Astrocyte (in vitro differentiated cells and primary cell): Measurements from ENCODE around the gene MBLAC1. TPM values are rescaled to one million over a fixed set of nuclear protein-coding genes. Genes with fewer than 3 reads are reported as not detected.

ENCODE experiments used
- DNase-seq: peaks from one replicate; pipeline ENCODE4 v3.0.0-alpha.2; 2010; ENCODE audit warnings: low read depth
- FAIRE-seq: peaks from 2 replicates; lab custom pipeline; 2011; peaks lifted over from hg19 to GRCh38; lab: Jason Lieb, UNC
- H2AFZ ChIP-seq: 2 replicates; pipeline ENCODE4 v1.6.0; 2012; ENCODE audit warnings: low read depth, low read length, inconsistent platforms
- H3K27ac ChIP-seq: 2 replicates; pipeline ENCODE4 v1.5.1; 2011; ENCODE audit warnings: low read depth, low read length, inconsistent platforms
- H3K27me3 ChIP-seq: 2 replicates; pipeline ENCODE4 v1.6.0; 2011; ENCODE audit warnings: low read length, inconsistent platforms; ENCODE audit not compliant: insufficient read depth
- H3K36me3 ChIP-seq: 2 replicates; pipeline ENCODE4 v1.5.1; 2011; ENCODE audit warnings: low read length, inconsistent platforms; ENCODE audit not compliant: insufficient read depth
- H3K4me1 ChIP-seq: 2 replicates; pipeline ENCODE4 v1.5.1; 2011; ENCODE audit warnings: low read length, inconsistent platforms; ENCODE audit not compliant: insufficient read depth
- H3K4me2 ChIP-seq: 2 replicates; pipeline ENCODE4 v1.6.0; 2012; ENCODE audit warnings: low read length, inconsistent platforms
- H3K4me3 ChIP-seq: 2 replicates; pipeline ENCODE4 v1.5.1; 2011; ENCODE audit warnings: low read depth, mild to moderate bottlenecking, low read length, inconsistent platforms; ENCODE audit not compliant: insufficient read depth
- H3K79me2 ChIP-seq: 2 replicates; pipeline ENCODE4 v1.6.0; 2012; ENCODE audit warnings: mild to moderate bottlenecking, low read length, inconsistent platforms; ENCODE audit not compliant: insufficient read depth
- H3K9ac ChIP-seq: 2 replicates; pipeline ENCODE4 v1.6.0; 2012; ENCODE audit warnings: mild to moderate bottlenecking, low read length, inconsistent platforms
- H3K9me3 ChIP-seq: 2 replicates; pipeline ENCODE4 v1.5.1; 2012; ENCODE audit warnings: low read depth, mild to moderate bottlenecking, low read length, inconsistent platforms; ENCODE audit not compliant: insufficient read depth
- H4K20me1 ChIP-seq: 2 replicates; pipeline ENCODE4 v1.6.0; 2012; ENCODE audit warnings: low read length, inconsistent platforms; ENCODE audit not compliant: insufficient read depth
- H3K27ac Mint-ChIP-seq: one replicate; pipeline ENCODE4 v1.8.0; 2021; ENCODE audit warnings: mild to moderate bottlenecking, mixed read lengths; ENCODE audit not compliant: unreplicated experiment
- H3K27me3 Mint-ChIP-seq: one replicate; pipeline ENCODE4 v1.8.0; 2021; ENCODE audit warnings: low read depth, mixed read lengths; ENCODE audit not compliant: unreplicated experiment
- H3K36me3 Mint-ChIP-seq: one replicate; pipeline ENCODE4 v1.8.0; 2021; ENCODE audit warnings: low read depth, mixed read lengths; ENCODE audit not compliant: unreplicated experiment
- H3K4me1 Mint-ChIP-seq: one replicate; pipeline ENCODE4 v1.8.0; 2021; ENCODE audit warnings: low read depth, mixed read lengths; ENCODE audit not compliant: unreplicated experiment
- H3K4me3 Mint-ChIP-seq: one replicate; pipeline ENCODE4 v1.8.0; 2021; ENCODE audit warnings: mild to moderate bottlenecking, moderate library complexity, mixed read lengths; ENCODE audit not compliant: unreplicated experiment
- H3K9me3 Mint-ChIP-seq: one replicate; pipeline ENCODE4 v1.8.0; 2021; ENCODE audit warnings: mild to moderate bottlenecking, mixed read lengths; ENCODE audit not compliant: unreplicated experiment
- EZH2 ChIP-seq: IDR thresholded peaks from 2 replicates; pipeline ENCODE4 v1.6.1; 2012; ENCODE audit warnings: mild to moderate bottlenecking, low read length, inconsistent platforms; ENCODE audit not compliant: insufficient read depth
- total RNA-seq: library from RNA; stranded (reverse); gene quantifications from 2 replicates; pipeline ENCODE4 v1.2.1, GENCODE V29; 2021
- TF ChIP-seq, protein P1 (sequence below): IDR thresholded peaks from 2 replicates; pipeline ENCODE4 v1.5.1; 2011; ENCODE audit warnings: low read depth, mild to moderate bottlenecking, inconsistent platforms, low read length, moderate library complexity; ENCODE audit not compliant: insufficient read depth

Gene MBLAC1
- total RNA-seq, 1 donor from 2014 or later, result 2.7 TPM

DNA sequence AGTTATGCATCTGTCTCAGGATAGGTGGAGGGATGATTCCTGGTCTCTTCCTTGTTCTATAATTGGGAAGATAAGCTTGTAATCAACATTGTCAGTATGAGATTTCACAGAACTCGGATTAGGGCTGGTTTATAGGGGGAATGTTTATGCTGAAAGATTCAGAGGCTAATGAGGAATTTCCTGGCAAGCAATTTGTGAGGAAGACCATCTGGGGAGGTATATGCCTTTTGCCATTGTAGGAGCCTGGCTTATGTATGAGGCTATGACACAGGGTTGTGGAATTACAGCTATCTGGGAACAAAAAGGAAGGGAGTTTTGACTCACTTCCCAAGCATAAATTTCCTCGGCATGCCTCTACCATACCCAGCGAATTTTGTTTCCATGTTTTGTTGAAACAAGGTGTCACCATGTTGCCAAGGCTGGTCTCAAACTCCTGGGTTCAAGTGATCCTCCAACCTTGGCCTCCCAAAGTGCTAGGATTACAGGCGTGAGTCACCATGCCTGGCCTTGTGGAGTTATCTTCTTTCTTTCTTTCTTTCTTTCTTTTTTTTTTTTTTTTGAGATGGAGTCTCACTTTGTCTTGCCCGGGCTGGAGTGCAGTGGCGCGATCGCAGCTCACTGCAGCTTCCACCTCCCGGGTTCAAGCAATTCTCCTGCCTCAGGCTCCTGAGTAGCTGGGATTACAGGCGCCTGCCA lies 39.6 kb upstream of the MBLAC1 start:
- peak; percentile 96 for FAIRE-seq
- Histone ChIP-seq H3K36me3 (peaks cover 20% of the 10 kb centered on the region), H3K4me3 (no peak overlapping the region), H3K79me2 (peaks cover 37% of the 10 kb centered on the region), H3K9ac (peak overlapping the region; percentile 49), H4K20me1 (peaks cover 18% of the 10 kb centered on the region), H3K4me2 (peak overlapping the region; percentile 63), H3K27me3 (no peaks in the 10 kb centered on the region), H3K4me1 (peaks cover 53% of the 10 kb centered on the region), H3K9me3 (no peaks in the 10 kb centered on the region), H3K27ac (peak overlapping the region; percentile 84), H2AFZ (no peak overlapping the region)
- H3K36me3 Mint-ChIP-seq, result peaks cover 9% of the 10 kb centered on the region
- H3K27me3 Mint-ChIP-seq, result no peaks in the 10 kb centered on the region
- TF ChIP-seq, protein P1, sequence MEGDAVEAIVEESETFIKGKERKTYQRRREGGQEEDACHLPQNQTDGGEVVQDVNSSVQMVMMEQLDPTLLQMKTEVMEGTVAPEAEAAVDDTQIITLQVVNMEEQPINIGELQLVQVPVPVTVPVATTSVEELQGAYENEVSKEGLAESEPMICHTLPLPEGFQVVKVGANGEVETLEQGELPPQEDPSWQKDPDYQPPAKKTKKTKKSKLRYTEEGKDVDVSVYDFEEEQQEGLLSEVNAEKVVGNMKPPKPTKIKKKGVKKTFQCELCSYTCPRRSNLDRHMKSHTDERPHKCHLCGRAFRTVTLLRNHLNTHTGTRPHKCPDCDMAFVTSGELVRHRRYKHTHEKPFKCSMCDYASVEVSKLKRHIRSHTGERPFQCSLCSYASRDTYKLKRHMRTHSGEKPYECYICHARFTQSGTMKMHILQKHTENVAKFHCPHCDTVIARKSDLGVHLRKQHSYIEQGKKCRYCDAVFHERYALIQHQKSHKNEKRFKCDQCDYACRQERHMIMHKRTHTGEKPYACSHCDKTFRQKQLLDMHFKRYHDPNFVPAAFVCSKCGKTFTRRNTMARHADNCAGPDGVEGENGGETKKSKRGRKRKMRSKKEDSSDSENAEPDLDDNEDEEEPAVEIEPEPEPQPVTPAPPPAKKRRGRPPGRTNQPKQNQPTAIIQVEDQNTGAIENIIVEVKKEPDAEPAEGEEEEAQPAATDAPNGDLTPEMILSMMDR, result no peak
- H3K4me1 Mint-ChIP-seq, result peaks cover 14% of the 10 kb centered on the region
- H3K4me3 Mint-ChIP-seq, result peak overlapping the region; percentile 95
- H3K27ac Mint-ChIP-seq, result peak overlapping the region; percentile 44
- no peaks in the 10 kb centered on the region for H3K9me3 Mint-ChIP-seq
- peak; percentile 97 for DNase-seq

DNA sequence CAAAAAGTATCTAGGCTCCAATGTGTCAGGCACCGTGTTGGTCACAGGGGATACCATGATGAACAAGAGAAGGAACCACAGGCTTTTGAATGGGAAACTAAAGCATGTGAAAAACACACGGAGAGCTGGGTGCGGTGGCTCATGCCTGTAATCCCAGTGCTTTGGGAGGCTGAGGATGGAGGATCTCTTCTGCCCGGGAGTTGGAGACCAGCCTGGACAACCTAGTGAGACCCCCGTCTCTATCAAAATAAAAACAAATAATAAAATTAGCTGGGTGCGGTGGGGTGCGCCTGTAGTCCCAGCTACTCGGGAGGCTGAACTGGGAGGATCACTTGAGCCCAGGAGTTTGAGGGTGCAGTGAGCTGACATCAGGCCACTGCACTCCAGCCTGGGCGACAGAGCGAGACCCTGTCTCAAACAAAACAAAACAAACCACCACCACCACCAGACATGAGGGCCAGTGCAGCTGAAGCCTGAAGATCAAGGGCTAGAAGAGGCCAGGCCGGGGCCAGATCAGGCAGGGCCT lies 38.6 kb upstream of the MBLAC1 start:
- Mint-ChIP-seq H3K27me3 (no peaks in the 10 kb centered on the region), H3K4me1 (peaks cover 11% of the 10 kb centered on the region)

More for the DNA sequence above, 38.6 kb upstream of the MBLAC1 start:
- Histone ChIP-seq H3K27ac (peak overlapping the region; percentile 84), H3K4me1 (peaks cover 52% of the 10 kb centered on the region), H2AFZ (peak overlapping the region; percentile 77), H3K79me2 (peaks cover 45% of the 10 kb centered on the region), H3K36me3 (peaks cover 30% of the 10 kb centered on the region), H3K27me3 (no peaks in the 10 kb centered on the region), H3K9ac (peak overlapping the region; percentile 97), H3K9me3 (no peaks in the 10 kb centered on the region), H4K20me1 (peaks cover 28% of the 10 kb centered on the region), H3K4me2 (peak overlapping the region; percentile 94), H3K4me3 (peak overlapping the region; percentile 93)
- peak overlapping the region; percentile 44 for H3K27ac Mint-ChIP-seq
- peaks cover 16% of the 10 kb centered on the region for H3K36me3 Mint-ChIP-seq
- H3K9me3 Mint-ChIP-seq, result no peaks in the 10 kb centered on the region
- TF ChIP-seq, protein P1, result no peak
- TF ChIP-seq EZH2, result no peak
- DNase-seq (no peak), FAIRE-seq (no peak)
- peak overlapping the region; percentile 95 for H3K4me3 Mint-ChIP-seq
